ENCODE data around the gene DOHH.

DNA sequence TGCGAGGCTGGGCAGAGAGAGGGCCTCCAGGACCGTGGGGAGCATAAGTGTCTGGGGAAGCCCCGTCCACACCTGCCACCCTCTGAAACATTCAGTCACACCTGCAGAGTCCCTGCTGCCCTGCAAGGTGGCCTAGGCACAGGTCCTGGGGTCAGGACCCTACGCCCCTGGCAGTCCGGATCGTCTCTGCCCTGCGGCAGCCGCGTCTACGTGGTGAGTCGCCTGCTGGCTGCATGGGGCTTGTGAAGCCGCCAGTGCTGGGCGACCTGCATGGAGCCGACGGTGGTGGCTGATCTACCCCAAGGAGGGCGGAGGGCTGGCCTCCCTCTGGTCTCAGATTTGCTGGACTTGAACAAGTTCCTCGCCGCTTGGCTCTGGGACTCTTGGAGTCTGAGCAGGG is 18.7 kb upstream of the DOHH start:
- TF ChIP-seq, protein P1, sequence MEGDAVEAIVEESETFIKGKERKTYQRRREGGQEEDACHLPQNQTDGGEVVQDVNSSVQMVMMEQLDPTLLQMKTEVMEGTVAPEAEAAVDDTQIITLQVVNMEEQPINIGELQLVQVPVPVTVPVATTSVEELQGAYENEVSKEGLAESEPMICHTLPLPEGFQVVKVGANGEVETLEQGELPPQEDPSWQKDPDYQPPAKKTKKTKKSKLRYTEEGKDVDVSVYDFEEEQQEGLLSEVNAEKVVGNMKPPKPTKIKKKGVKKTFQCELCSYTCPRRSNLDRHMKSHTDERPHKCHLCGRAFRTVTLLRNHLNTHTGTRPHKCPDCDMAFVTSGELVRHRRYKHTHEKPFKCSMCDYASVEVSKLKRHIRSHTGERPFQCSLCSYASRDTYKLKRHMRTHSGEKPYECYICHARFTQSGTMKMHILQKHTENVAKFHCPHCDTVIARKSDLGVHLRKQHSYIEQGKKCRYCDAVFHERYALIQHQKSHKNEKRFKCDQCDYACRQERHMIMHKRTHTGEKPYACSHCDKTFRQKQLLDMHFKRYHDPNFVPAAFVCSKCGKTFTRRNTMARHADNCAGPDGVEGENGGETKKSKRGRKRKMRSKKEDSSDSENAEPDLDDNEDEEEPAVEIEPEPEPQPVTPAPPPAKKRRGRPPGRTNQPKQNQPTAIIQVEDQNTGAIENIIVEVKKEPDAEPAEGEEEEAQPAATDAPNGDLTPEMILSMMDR (IDR thresholded peaks at IDR 0.05): no peak
- TF ChIP-seq POLR2AphosphoS5 (IDR thresholded peaks at IDR 0.05): no peak

Measured in stomach (tissue), 4 donors.